Measurements from ENCODE around the gene TAF11L13.
"Not testable (repeated sequence)": the region's sequence is repeated elsewhere in the genome, so short reads cannot be mapped to it uniquely, and the experiment has no call there.

Gene TAF11L13

GRCh38 chr5:17631788-17632187 lies at the start of gene TAF11L13:
TSS of gene TAF11L13 (plus strand) at chr5:17632088.
- DNase-seq = not testable (repeated sequence)

GRCh38 chr5:17585658-17586057 lies 46.2 kb upstream of the TAF11L13 start, which contains the start of gene TAF11L7:
TSS of gene TAF11L7 (minus strand) at chr5:17585758.
- not testable (repeated sequence) for DNase-seq

GRCh38 chr5:17590860-17591259 lies 41.0 kb upstream of the TAF11L13 start, which contains the start of gene TAF11L8:
TSS of gene TAF11L8 (minus strand) at chr5:17590960.
- not testable (repeated sequence) for DNase-seq

DNA sequence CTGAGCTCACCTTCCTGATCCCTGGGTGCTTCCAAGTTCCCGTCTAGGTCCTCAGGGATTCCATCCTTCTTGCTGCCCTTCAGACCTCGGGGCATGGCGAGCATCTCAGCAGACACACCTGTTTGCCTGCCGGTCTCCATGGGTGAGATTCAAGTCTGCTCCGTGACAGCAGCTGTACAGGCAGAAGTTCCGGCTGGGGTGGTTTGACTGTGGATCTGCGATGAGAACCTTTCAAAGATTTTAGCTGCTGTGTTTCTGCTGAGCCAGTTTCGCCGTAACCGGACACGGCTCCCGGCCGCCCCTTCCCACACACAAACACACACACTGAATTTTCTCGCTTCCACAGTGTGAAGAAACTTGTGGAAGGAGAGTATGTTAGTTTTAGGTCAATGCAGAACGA lies 37.6 kb upstream of the TAF11L13 start, which contains the start of gene TAF11L9:
TSS of gene TAF11L9 (minus strand) at position 140 of the 400 bp plus-strand sequence.
- DNase-seq = not testable (repeated sequence)

- DNase-seq = not testable (repeated sequence)
Observed at GRCh38 chr5:17597728-17598127, 34.2 kb upstream of the TAF11L13 start, which contains the start of gene TAF11L10. TSS of gene TAF11L10 (minus strand) at chr5:17597828.

DNA sequence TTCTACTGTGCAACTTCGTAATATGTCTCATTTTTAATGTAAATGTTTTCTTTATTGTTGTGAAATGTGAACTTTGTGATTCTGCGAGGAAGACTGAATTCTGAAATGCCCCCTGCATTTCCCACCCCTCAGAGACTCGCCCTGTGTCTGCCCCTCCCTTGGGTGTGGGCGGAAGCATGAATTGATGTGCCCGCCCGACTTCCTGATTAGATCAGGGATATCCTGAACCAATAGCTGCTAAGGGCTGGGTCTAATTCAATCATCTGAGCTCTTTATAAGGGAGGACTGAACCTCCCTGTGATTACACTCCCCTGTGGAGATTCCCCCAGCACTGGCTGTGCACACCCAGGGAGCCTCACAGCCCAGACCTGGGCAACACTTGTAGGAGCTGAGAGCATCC lies 28.0 kb upstream of the TAF11L13 start, which contains the start of gene TAF11L11:
TSS of gene TAF11L11 (plus strand) at position 304 of the 400 bp plus-strand sequence.
- DNase-seq = not testable (repeated sequence)

GRCh38 chr5:17604951-17605350 lies 26.9 kb upstream of the TAF11L13 start:
- no peak for DNase-seq

- DNase-seq = not testable (repeated sequence)
Observed at GRCh38 chr5:17607461-17607860, 24.4 kb upstream of the TAF11L13 start.

GRCh38 chr5:17610092-17610491 lies 21.8 kb upstream of the TAF11L13 start, which contains the start of gene TAF11L12:
TSS of gene TAF11L12 (plus strand) at chr5:17610392.
- not testable (repeated sequence) for DNase-seq

DNA sequence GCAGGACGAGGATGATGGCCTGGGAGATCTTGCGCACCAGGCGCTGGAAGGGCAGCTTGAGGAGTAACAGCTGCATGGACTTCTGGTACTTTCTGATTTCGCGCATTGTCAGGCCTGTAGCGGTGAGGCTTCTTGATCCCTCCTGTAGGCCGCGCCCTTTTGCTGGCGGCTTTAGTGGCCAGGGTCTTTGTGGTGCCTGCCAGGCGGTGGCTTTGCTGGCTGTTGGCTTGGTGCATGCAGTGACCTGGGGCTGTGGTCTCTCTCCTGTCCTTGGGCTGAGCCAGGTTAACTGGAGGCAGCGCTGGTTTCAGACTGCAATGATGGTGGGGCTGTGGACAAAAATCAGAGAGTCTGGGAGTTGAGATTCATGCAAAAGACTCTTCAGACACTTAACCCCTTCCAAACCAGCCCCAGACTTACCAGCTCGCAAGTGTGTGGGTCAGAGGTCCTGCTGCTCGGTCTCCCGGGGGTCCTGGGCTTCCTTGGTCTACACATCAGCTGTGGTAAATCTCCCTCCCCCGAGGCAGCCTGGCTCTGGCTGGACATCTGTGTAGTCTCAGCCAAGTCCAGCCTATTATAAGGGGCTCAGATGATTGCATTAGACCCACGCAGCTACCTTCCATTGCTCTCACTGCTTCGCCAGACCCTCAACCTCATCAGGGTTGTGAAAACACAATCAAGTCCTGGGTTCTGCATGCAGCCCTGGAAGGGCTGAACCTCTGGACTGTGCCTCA lies 16.8 kb upstream of the TAF11L13 start:
- no peak for DNase-seq

DNA sequence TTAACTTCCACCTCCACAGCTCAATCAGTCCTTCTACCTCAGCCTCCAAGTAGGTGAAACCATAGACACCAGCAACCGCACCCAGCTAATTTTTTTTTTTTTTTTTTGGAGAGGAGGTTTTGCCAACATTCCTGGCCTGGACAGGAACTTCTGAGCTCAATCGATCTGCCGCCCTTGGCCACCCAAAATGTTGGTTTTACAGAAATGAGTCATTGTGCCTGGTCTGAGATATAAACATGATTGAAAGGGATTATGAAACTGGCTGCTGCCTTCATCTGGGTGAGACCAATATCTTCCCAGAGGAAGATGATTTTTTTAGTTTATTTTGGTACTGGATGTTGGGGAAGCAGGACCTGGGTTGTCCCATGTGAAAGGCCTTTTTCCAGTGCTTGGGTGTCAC lies 12.5 kb upstream of the TAF11L13 start:
- DNase-seq = no peak

GRCh38 chr5:17620627-17621026 lies 11.3 kb upstream of the TAF11L13 start:
- DNase-seq = no peak

GRCh38 chr5:17625686-17626085 lies 6.2 kb upstream of the TAF11L13 start:
- no peak for DNase-seq

DNA sequence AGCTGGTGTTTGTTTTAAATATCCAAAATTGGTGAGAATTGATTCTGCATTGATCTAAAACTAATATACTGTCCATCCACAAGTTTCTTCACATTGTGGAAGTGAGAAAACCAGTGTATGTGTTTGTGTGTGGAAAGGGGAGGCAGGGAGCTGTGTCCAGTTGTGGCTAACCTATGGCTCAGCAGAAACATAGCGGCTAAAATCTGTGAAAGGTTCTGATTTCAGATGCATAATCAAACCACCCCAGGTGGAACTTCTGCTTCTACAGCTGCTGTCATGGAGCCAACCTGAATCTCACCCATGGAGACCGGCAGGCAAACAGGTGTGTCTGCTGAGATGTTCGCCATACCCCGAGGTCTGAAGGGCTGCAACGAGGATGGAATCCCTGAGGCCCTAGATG lies 2.3 kb downstream of the TAF11L13 start, which contains the start of gene TAF11L14:
TSS of gene TAF11L14 (plus strand) at position 301 of the 400 bp plus-strand sequence.
- no peak for DNase-seq

GRCh38 chr5:17649232-17649631 lies 17.3 kb downstream of the TAF11L13 start:
- not testable (repeated sequence) for DNase-seq

- not testable (repeated sequence) for DNase-seq
Observed at GRCh38 chr5:17655201-17655759, 23.4 kb downstream of the TAF11L13 start.

DNA sequence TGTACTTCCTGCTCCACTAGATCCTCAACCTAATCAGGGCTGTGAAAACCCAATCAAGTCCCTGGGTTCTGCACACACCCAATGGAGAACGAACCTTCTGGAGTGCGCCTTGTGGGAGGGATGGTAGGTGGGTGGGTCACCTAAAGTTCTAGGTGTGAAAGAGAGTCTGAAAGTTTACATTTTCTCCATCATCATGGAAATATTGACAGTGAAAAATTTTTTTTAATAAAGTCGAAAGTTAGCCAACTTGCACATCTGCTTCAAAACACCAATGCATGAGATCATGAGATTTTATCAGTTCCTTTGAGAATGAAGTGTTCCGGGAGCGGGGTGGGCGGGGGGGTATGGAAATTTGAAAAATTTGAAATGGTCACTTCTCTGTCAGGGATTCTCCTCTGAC lies 24.0 kb downstream of the TAF11L13 start:
- no peak for DNase-seq

DNA sequence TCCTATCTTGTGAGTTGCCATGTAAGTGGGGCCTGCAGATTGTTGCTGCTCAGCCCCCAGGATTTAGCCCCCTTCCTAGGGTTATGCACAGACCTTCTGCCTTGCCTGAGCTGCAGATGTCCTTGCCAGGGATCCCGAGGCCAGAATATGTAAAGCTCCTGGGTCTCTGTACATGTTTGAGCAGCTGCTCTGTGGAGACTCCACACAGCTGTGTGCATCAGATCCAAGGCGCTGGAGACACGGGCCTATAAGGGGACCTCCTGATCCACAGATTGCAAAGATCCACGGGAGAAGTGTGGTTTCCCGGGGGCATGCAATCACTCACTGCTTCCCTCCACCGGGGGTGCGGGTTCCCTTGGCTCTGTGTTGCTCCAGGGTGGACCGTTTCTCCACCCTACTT lies 31.3 kb downstream of the TAF11L13 start:
- no peak for DNase-seq

DNA sequence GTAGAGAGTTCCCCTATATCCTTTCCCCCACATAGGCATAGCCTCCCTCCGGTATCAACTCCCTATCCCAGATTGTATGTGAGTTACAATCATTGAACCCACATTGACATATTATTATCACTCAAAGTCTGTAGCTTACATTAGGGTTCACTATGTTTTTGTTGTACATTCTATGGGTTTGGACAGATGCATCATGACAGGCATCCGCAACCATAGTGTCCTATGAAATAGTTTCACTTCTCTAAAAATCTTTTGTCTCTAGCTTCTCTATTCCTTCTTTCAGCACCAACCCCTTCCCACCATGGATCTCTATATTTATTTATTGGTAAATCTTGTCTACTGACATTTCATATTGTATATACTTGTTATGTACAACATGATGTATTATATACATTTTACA lies 33.9 kb downstream of the TAF11L13 start:
- no peak for DNase-seq

- no peak for DNase-seq
Observed at GRCh38 chr5:17666726-17667235, 34.9 kb downstream of the TAF11L13 start.

- DNase-seq = no peak
Observed at GRCh38 chr5:17670353-17670752, 38.5 kb downstream of the TAF11L13 start.

DNA sequence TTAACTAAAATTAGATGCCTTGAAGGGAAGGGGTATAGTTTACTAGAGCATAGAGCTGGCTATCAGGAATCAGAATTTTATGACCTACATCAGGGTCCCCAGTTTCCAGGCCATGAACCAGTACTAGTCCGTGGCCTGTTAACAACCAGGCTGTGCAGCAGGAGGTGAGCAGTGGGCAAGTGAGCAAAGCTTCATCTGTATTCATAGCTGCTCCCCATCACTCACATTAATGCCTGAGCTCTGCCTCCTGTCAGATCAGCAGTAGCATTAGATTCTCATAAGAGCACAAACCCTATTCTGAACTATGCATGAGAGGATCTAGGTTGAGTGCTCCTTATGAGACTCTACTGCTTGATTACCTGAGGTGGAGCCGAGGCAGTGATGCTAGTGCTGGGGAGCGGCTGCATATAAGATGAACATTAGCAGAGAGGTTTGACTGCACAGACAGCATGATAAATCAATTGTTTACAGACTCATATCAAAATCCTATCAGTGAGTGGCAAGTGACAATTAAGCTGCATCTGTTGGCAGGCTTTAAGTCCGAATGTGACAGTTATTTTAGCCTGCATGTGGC lies 47.0 kb downstream of the TAF11L13 start:
- DNase-seq = no peak

DNA sequence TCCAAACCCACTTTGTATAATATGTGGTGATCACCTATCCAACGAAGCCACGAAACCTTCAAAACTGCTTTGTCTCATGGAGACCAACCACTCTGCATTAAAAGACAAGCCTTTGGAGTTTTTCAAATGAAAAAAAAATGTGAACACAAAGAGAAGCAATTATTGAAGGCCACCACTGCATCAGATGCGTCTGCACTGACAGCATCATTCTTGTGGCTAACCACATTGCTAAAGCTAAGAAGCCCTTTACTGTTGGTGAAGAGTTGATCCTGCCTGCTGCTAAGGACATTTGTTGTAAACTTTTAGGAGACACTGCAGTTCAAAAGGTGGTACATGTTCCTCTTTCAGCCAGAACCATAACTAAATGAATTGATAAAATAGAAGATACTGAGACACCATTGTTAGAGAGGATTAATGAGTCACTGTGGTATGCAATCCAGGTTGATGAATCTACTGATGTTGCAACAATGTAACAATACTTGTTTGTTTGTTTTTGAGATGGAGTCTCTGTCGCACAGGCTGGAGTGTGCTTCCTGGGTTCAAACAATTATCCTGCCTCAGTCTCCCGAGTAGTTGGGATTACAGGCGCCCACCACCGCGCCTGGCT lies 47.8 kb downstream of the TAF11L13 start:
- no peak for DNase-seq

Data from CD4-positive, alpha-beta T cell treated with Interleukin-17A for 4 hours (primary cell).